ENCODE results near the gene OR4S1. TPM values are rescaled to one million over a fixed set of nuclear protein-coding genes. Genes with fewer than 3 reads are reported as not detected.

The OR4S1 gene
- total RNA-seq, 1 experiment from 2014 or later = not detected

GRCh38 chr11:48261600-48261999 lies 44.4 kb upstream of the OR4S1 start:
- Histone ChIP-seq H4K8ac (replicated peaks; ENCODE audit: insufficient read length, low read depth, low read length) (no peak overlapping the region), H3K18ac (ENCODE audit: insufficient read length, low read depth, low read length) (no peak overlapping the region), H4K91ac (ENCODE audit: insufficient read length, low read depth, low read length) (no peak overlapping the region), H3K9me3 (ENCODE audit: control insufficient read depth, low read depth, low read length) (peaks cover 73% of the 10 kb centered on the region), H2BK5ac (ENCODE audit: insufficient read length, low read length) (no peak overlapping the region), H3K4ac (ENCODE audit: low read depth, low read length) (no peak overlapping the region), H2AK5ac (ENCODE audit: insufficient read length, low read length) (no peak overlapping the region), H3K23me2 (ENCODE audit: insufficient read length, low read depth, low read length, poor library complexity, severe bottlenecking) (no peaks in the 10 kb centered on the region), H3K4me1 (ENCODE audit: insufficient read depth, low read length) (no peaks in the 10 kb centered on the region), H4K5ac (ENCODE audit: insufficient read length, low read depth, low read length) (no peak overlapping the region), H2BK20ac (ENCODE audit: low read depth, low read length, poor library complexity, severe bottlenecking) (no peak overlapping the region), H3K27ac (ENCODE audit: insufficient read length, low read depth, low read length) (no peak overlapping the region), H3K9ac (ENCODE audit: extremely low read depth, insufficient read length, low read length) (no peak overlapping the region), H3K27me3 (ENCODE audit: insufficient read depth, low read length) (no peaks in the 10 kb centered on the region), H3K14ac (ENCODE audit: insufficient read depth, low read length) (no peak overlapping the region), H2BK15ac (ENCODE audit: low read depth, low read length) (no peak overlapping the region), H2BK12ac (ENCODE audit: insufficient read length, low read depth, low read length) (no peak overlapping the region), H3T11ph (ENCODE audit: low read length) (no peak overlapping the region), H2AFZ (ENCODE audit: low read length) (no peak overlapping the region), H3K79me1 (ENCODE audit: insufficient read depth, low read depth, low read length, poor library complexity, severe bottlenecking) (no peaks in the 10 kb centered on the region), H3K23ac (ENCODE audit: insufficient read length, low read depth, low read length) (no peak overlapping the region), H3K4me2 (ENCODE audit: insufficient read depth, insufficient read length, low read length) (no peak overlapping the region), H3K56ac (ENCODE audit: insufficient read length, low read depth, low read length) (no peak overlapping the region), H4K20me1 (ENCODE audit: control insufficient read depth, insufficient read depth, insufficient read length) (no peaks in the 10 kb centered on the region), H3K79me2 (ENCODE audit: insufficient read depth, low read length) (no peaks in the 10 kb centered on the region), H2BK120ac (ENCODE audit: low read depth, low read length, poor library complexity, severe bottlenecking) (no peak overlapping the region)
- peaks cover 3% of the 10 kb centered on the region for H3K27me3 Mint-ChIP-seq (ENCODE audit: low read depth)
- H3K36me3 Mint-ChIP-seq (ENCODE audit: insufficient read depth in 1 of 3, low read depth in 3 of 3) = peaks cover 0 to 26% (median 14%) of the 10 kb centered on the region in 3 experiments; a peak in 5 of 7 replicates
- H3K9me3 Mint-ChIP-seq = peaks cover 89% of the 10 kb centered on the region in 2 experiments
- DNase-seq = no peak
- no CpG with 5 or more reads among the region's 2 CpGs for WGBS (ENCODE audit: extremely low coverage, insufficient read length, low lambda C conversion rate)
- no peak overlapping the region for H3K4me3 Mint-ChIP-seq
- no peak for TF ChIP-seq CTCF (conservative IDR thresholded peaks at IDR 0.05)
- no peak overlapping the region for H3K27ac Mint-ChIP-seq
- H3K4me1 Mint-ChIP-seq = no peaks in the 10 kb centered on the region
